ENCODE measurements around the gene LMNA. TPM values are rescaled to one million over a fixed set of nuclear protein-coding genes. Genes with fewer than 3 reads are reported as not detected.

LMNA gene
- total RNA-seq, 1 experiment from 2014 or later, result 51.0 TPM

DNA sequence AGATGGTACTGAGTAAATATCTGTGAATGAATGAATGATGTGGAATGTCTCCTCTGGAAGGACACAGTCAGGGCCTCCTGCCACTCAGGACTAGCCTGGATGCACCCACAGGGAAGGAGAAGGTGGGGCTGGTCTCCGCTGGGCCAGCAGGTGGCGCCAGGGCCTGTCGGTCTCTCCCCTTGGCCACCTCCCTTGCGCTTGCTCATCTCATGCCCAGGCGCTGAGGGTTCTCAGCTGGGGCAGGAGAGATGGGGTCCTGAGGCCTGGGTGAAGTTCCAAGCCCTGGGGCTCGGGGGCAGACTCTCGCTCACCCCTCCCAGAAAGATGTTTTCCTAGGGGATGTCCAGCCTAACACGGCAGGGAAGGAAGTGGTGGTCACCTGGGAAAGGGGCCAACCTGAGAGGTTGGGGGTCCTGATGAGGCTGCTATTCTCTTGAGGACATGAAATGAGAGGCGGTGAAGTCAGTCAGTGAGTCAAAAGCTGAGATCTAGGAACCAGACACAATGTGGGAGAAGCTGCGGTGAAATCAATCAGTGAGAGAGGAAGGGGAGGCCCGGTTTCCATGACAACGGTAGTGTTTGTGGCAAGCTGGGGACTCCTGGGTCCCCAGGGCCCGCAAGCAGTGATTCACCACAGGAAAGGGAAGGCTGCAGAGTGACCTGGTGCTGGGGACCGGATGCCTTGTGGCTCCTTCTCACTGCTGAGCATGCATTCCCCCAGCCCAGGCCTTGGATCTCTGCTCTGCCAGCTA is 17.7 kb upstream of the LMNA start:
- H2BK5ac ChIP-seq (ENCODE audit: insufficient read length, low read length), result no peak overlapping the region
- no peak overlapping the region for H3K4ac ChIP-seq (ENCODE audit: low read depth, low read length)
- TF ChIP-seq, protein P1, sequence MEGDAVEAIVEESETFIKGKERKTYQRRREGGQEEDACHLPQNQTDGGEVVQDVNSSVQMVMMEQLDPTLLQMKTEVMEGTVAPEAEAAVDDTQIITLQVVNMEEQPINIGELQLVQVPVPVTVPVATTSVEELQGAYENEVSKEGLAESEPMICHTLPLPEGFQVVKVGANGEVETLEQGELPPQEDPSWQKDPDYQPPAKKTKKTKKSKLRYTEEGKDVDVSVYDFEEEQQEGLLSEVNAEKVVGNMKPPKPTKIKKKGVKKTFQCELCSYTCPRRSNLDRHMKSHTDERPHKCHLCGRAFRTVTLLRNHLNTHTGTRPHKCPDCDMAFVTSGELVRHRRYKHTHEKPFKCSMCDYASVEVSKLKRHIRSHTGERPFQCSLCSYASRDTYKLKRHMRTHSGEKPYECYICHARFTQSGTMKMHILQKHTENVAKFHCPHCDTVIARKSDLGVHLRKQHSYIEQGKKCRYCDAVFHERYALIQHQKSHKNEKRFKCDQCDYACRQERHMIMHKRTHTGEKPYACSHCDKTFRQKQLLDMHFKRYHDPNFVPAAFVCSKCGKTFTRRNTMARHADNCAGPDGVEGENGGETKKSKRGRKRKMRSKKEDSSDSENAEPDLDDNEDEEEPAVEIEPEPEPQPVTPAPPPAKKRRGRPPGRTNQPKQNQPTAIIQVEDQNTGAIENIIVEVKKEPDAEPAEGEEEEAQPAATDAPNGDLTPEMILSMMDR (conservative IDR thresholded peaks at IDR 0.05), result peak; percentile 99
- H3T11ph ChIP-seq (ENCODE audit: low read length), result no peak overlapping the region
- no peak overlapping the region for H2BK120ac ChIP-seq (ENCODE audit: low read depth, low read length, poor library complexity, severe bottlenecking)
- no peak overlapping the region for H2AFZ ChIP-seq (ENCODE audit: low read length)
- H3K27ac ChIP-seq (ENCODE audit: insufficient read length, low read depth, low read length), result no peak overlapping the region
- H3K4me1 Mint-ChIP-seq, result peaks cover 29 to 35% of the 10 kb centered on the region in 2 experiments
- H4K20me1 ChIP-seq (ENCODE audit: control insufficient read depth, insufficient read depth, insufficient read length), result peaks cover 2% of the 10 kb centered on the region
- no peaks in the 10 kb centered on the region for H3K79me1 ChIP-seq (ENCODE audit: insufficient read depth, low read depth, low read length, poor library complexity, severe bottlenecking)
- 0 out of 2 replicates have a peak, but pooled peaks cover 2% of the 10 kb centered on the region for H3K4me1 ChIP-seq (ENCODE audit: insufficient read depth, low read length)
- H3K23ac ChIP-seq (ENCODE audit: insufficient read length, low read depth, low read length), result no peak overlapping the region
- H4K91ac ChIP-seq (ENCODE audit: insufficient read length, low read depth, low read length), result no peak overlapping the region
- H3K27ac Mint-ChIP-seq, result peak overlapping the region in 2 of 3 experiments; percentile 32 to 85; a peak in 6 of 7 replicates
- no peak overlapping the region for H2AK5ac ChIP-seq (ENCODE audit: insufficient read length, low read length)
- H3K9me3 ChIP-seq (ENCODE audit: control insufficient read depth, low read depth, low read length), result no peaks in the 10 kb centered on the region
- no peak overlapping the region; a peak in 1 of 5 replicates for H3K4me3 Mint-ChIP-seq
- peaks cover 13 to 31% (median 23%) of the 10 kb centered on the region in 3 experiments for H3K36me3 Mint-ChIP-seq (ENCODE audit: insufficient read depth in 1 of 3, low read depth in 3 of 3)
- no CpG with 5 or more reads among the region's 14 CpGs for WGBS (ENCODE audit: extremely low coverage, insufficient read length, low lambda C conversion rate)
- H3K27me3 Mint-ChIP-seq (ENCODE audit: low read depth), result no peaks in the 10 kb centered on the region
- H4K8ac ChIP-seq (replicated peaks; ENCODE audit: insufficient read length, low read depth, low read length), result no peak overlapping the region
- H3K23me2 ChIP-seq (ENCODE audit: insufficient read length, low read depth, low read length, poor library complexity, severe bottlenecking), result no peaks in the 10 kb centered on the region
- no peak overlapping the region for H2BK15ac ChIP-seq (ENCODE audit: low read depth, low read length)
- H2BK20ac ChIP-seq (ENCODE audit: low read depth, low read length, poor library complexity, severe bottlenecking), result no peak overlapping the region
- H3K18ac ChIP-seq (ENCODE audit: insufficient read length, low read depth, low read length), result no peak overlapping the region
- no peak overlapping the region for H3K4me2 ChIP-seq (ENCODE audit: insufficient read depth, insufficient read length, low read length)
- H3K9ac ChIP-seq (ENCODE audit: extremely low read depth, insufficient read length, low read length), result no peak overlapping the region
- H3K9me3 Mint-ChIP-seq, result no peaks in the 10 kb centered on the region; a peak in 1 of 5 replicates
- H2BK12ac ChIP-seq (ENCODE audit: insufficient read length, low read depth, low read length), result no peak overlapping the region
- H3K27me3 ChIP-seq (ENCODE audit: insufficient read depth, low read length), result no peaks in the 10 kb centered on the region
- no peak overlapping the region for H3K14ac ChIP-seq (ENCODE audit: insufficient read depth, low read length)
- DNase-seq, result peak; percentile 90
- H3K79me2 ChIP-seq (ENCODE audit: insufficient read depth, low read length), result no peaks in the 10 kb centered on the region
- no peak overlapping the region for H3K56ac ChIP-seq (ENCODE audit: insufficient read length, low read depth, low read length)
- H4K5ac ChIP-seq (ENCODE audit: insufficient read length, low read depth, low read length), result no peak overlapping the region

Data from H9 (cell line).